HG02981 (cell line): ENCODE results near the gene APLN.

Experiments
- ATAC-seq: cut with Tn5 transposase; IDR thresholded peaks from one replicate; pipeline ENCODE4 v1.9.1; 2021; ENCODE audit warnings: mild to moderate bottlenecking, moderate library complexity; ENCODE audit not compliant: unreplicated experiment

The APLN gene

GRCh38 chrX:129599996-129600395, 54.8 kb downstream of the APLN start:
- ATAC-seq, result no peak

- no peak for ATAC-seq
Measured at GRCh38 chrX:129599499-129599898, 55.3 kb downstream of the APLN start.

GRCh38 chrX:129597905-129598304, 56.9 kb downstream of the APLN start:
- ATAC-seq, result no peak

- no peak for ATAC-seq
Measured at GRCh38 chrX:129596077-129596476, 58.7 kb downstream of the APLN start.
